GM23338 (cell line): ENCODE results near the gene KCNMB4. TPM values are rescaled to one million over a fixed set of nuclear protein-coding genes. Genes with fewer than 3 reads are reported as not detected.

ENCODE experiments used
- ATAC-seq: fragments of 200-7000 bp; cut with Tn5 transposase; 3 replicates; pipeline ENCODE4 v1.9.1; 2020
- DNase-seq: peaks from one replicate; pipeline ENCODE4 v3.0.0-alpha.2; 2015; ENCODE audit warnings: low spot score
- H2AFZ ChIP-seq: fragments of 200-600 bp; sonication (generic); 2 replicates; pipeline ENCODE4 v1.8.0; 2016; ENCODE audit warnings: antibody characterized with exemption, mild to moderate bottlenecking, moderate library complexity
- H3F3A ChIP-seq: fragments of 200-600 bp; sonication (generic); replicated peaks from 2 replicates; pipeline ENCODE4 v1.8.0; 2017; ENCODE audit warnings: antibody characterized with exemption, mixed run types, low read depth
- H3K27ac ChIP-seq: fragments of 200-600 bp; sonication (generic); 2 replicates; pipeline ENCODE4 v1.6.1; 2016; ENCODE audit warnings: low read depth
- H3K27me3 ChIP-seq: fragments of 200-600 bp; sonication (generic); 2 replicates; pipeline ENCODE4 v1.8.0; 2016; ENCODE audit warnings: mild to moderate bottlenecking, mixed run types, moderate library complexity; ENCODE audit not compliant: insufficient read depth
- H3K36me3 ChIP-seq: fragments of 200-600 bp; sonication (generic); 2 replicates; pipeline ENCODE4 v1.8.0; 2016; ENCODE audit warnings: mild to moderate bottlenecking; ENCODE audit not compliant: insufficient read depth
- H3K4me1 ChIP-seq: fragments of 200-600 bp; sonication (generic); 2 replicates; pipeline ENCODE4 v1.8.0; 2016; ENCODE audit warnings: mild to moderate bottlenecking, moderate library complexity; ENCODE audit not compliant: insufficient read depth
- H3K4me2 ChIP-seq: fragments of 200-600 bp; sonication (generic); 2 replicates; pipeline ENCODE4 v1.7.1; 2017; ENCODE audit warnings: mixed run types
- H3K4me3 ChIP-seq: fragments of 200-600 bp; sonication (generic); 2 replicates; pipeline ENCODE4 v1.6.1; 2016; ENCODE audit warnings: mixed run types
- H3K79me2 ChIP-seq: fragments of 200-600 bp; sonication (generic); replicated peaks from 2 replicates; pipeline ENCODE4 v1.8.0; 2017; ENCODE audit warnings: mild to moderate bottlenecking; ENCODE audit not compliant: insufficient read depth
- H3K9me2 ChIP-seq: fragments of 200-600 bp; sonication (generic); 2 replicates; pipeline ENCODE4 v1.8.0; 2017; ENCODE audit not compliant: insufficient read depth
- H4K20me1 ChIP-seq: fragments of 200-600 bp; sonication (generic); replicated peaks from 2 replicates; pipeline ENCODE4 v1.8.0; 2017; ENCODE audit warnings: mild to moderate bottlenecking; ENCODE audit not compliant: insufficient read depth
- H3K27ac Mint-ChIP-seq: 2 replicates; pipeline ENCODE4 v1.8.0; 2020; ENCODE audit warnings: inconsistent platforms, mild to moderate bottlenecking, moderate library complexity, mixed read lengths
- H3K27me3 Mint-ChIP-seq: 3 replicates; pipeline ENCODE4 v1.8.0; 2022; ENCODE audit warnings: low read depth, mild to moderate bottlenecking, moderate library complexity, mixed read lengths, inconsistent platforms; ENCODE audit not compliant: insufficient read depth, poor library complexity
- H3K36me3 Mint-ChIP-seq: 3 replicates; pipeline ENCODE4 v1.8.0; 2021; ENCODE audit warnings: low read depth, mild to moderate bottlenecking, inconsistent platforms, moderate library complexity, mixed read lengths
- H3K4me1 Mint-ChIP-seq: 3 replicates; pipeline ENCODE4 v1.8.0; 2020; ENCODE audit warnings: mild to moderate bottlenecking, inconsistent platforms, mixed read lengths
- H3K4me3 Mint-ChIP-seq: 3 replicates; pipeline ENCODE4 v1.8.0; 2021; ENCODE audit warnings: moderate library complexity, mild to moderate bottlenecking, inconsistent platforms, mixed read lengths
- H3K9me3 Mint-ChIP-seq: 3 replicates; pipeline ENCODE4 v1.8.0; 2020; ENCODE audit warnings: moderate library complexity, mild to moderate bottlenecking, inconsistent platforms, mixed read lengths
- CREB1 ChIP-seq: fragments of 250-450 bp; sonication (Bioruptor Pico); IDR thresholded peaks from 2 replicates; pipeline ENCODE4 v1.5.0; 2020; ENCODE audit warnings: low read depth, mild to moderate bottlenecking, moderate library complexity
- CTCF ChIP-seq, 2 experiments: fragments of 200-600 bp in 1 of 2; sonication (generic) in 1 of 2; conservative IDR thresholded peaks; 2 replicates each; pipeline versions ENCODE4 v1.5.1 to v1.6.1; 2016 to 2017; ENCODE audit warnings: antibody characterized with exemption in 2 of 2, low read depth in 2 of 2, mild to moderate bottlenecking in 2 of 2, moderate library complexity in 1 of 2
- EZH2phosphoT487 ChIP-seq: fragments of 200-600 bp; sonication (generic); IDR thresholded peaks from one replicate; pipeline ENCODE4 v1.8.1; 2018; ENCODE audit warnings: antibody characterized with exemption; ENCODE audit not compliant: unreplicated experiment
- JUNB ChIP-seq: IDR thresholded peaks from one replicate; pipeline ENCODE4 v1.6.1; 2016; ENCODE audit warnings: antibody characterized with exemption; ENCODE audit not compliant: unreplicated experiment
- NANOG ChIP-seq: IDR thresholded peaks from 2 replicates; pipeline ENCODE4 v1.6.1; 2016; ENCODE audit warnings: antibody characterized with exemption, borderline replicate concordance
- POLR2AphosphoS5 ChIP-seq: IDR thresholded peaks from 2 replicates; pipeline ENCODE4 v1.6.1; 2016; ENCODE audit warnings: antibody characterized with exemption, low read depth
- STAT1 ChIP-seq: IDR thresholded peaks from one replicate; pipeline ENCODE4 v1.6.1; 2016; ENCODE audit warnings: antibody characterized with exemption; ENCODE audit not compliant: unreplicated experiment
- ZNF114 ChIP-seq: fragments of 250-450 bp; sonication (Bioruptor Pico); IDR thresholded peaks from 2 replicates; pipeline ENCODE4 v1.5.0; 2020; ENCODE audit warnings: mild to moderate bottlenecking, moderate library complexity
- ZNF331 ChIP-seq: fragments of 250-450 bp; sonication (Bioruptor Pico); IDR thresholded peaks from 2 replicates; pipeline ENCODE4 v1.5.0; 2020; ENCODE audit warnings: low read depth, mild to moderate bottlenecking, moderate library complexity
- polyA plus RNA-seq: library from polyadenylated mRNA; unstranded; fragments of >200 nt; fragmentation: Nextera tagmentation; extraction: Ambion mirVana; gene quantifications from 2 replicates; pipeline ENCODE4 v1.2.1, GENCODE V29; 2016
- total RNA-seq: library from RNA; depleted of rRNA; stranded (reverse); fragments of >200 nt; shearing (Covaris generic); gene quantifications from 2 replicates; pipeline ENCODE4 v1.2.3, GENCODE V29; 2014
- TF ChIP-seq, protein P1 (sequence below): fragments of 250-450 bp; sonication (Bioruptor Pico); IDR thresholded peaks from 2 replicates; pipeline ENCODE4 v1.5.0; 2020; ENCODE audit warnings: mild to moderate bottlenecking, moderate library complexity
- TF ChIP-seq, protein P2 (sequence below): IDR thresholded peaks from one replicate; pipeline ENCODE4 v1.6.1; 2018; ENCODE audit warnings: antibody characterized with exemption; ENCODE audit not compliant: unreplicated experiment
- TF ChIP-seq, protein P3 (sequence below): IDR thresholded peaks from 2 replicates; pipeline ENCODE4 v1.6.1; 2016; ENCODE audit warnings: antibody characterized with exemption

KCNMB4 gene
- total and polyA plus RNA-seq, 2 experiments from 2014 or later: 9.4 to 14.7 TPM

- no peaks in the 10 kb centered on the region for H3K36me3 ChIP-seq
- peaks cover 53% of the 10 kb centered on the region for H3K79me2 ChIP-seq
- H3F3A ChIP-seq: no peaks in the 10 kb centered on the region
- H3K9me2 ChIP-seq: no peaks in the 10 kb centered on the region
- Mint-ChIP-seq H3K27me3 (no peaks in the 10 kb centered on the region), H3K4me1 (peaks cover 5% of the 10 kb centered on the region; the same call in 2 of the 3 replicates), H3K4me3 (no peak overlapping the region), H3K36me3 (peaks cover 21% of the 10 kb centered on the region), H3K9me3 (0 out of 3 replicates have a peak, but pooled peaks cover under 1% of the 10 kb centered on the region), H3K27ac (no peak overlapping the region)
- no peak overlapping the region for H3K4me2 ChIP-seq
- peaks cover 14% of the 10 kb centered on the region for H3K4me1 ChIP-seq
- no peak for DNase-seq
- H4K20me1 ChIP-seq: peaks cover 3% of the 10 kb centered on the region; the same call in 1 of the 2 replicates
- no peak overlapping the region for H2AFZ ChIP-seq
- no peak for ATAC-seq
- H3K27ac ChIP-seq: no peak overlapping the region
- TF ChIP-seq, protein P1, sequence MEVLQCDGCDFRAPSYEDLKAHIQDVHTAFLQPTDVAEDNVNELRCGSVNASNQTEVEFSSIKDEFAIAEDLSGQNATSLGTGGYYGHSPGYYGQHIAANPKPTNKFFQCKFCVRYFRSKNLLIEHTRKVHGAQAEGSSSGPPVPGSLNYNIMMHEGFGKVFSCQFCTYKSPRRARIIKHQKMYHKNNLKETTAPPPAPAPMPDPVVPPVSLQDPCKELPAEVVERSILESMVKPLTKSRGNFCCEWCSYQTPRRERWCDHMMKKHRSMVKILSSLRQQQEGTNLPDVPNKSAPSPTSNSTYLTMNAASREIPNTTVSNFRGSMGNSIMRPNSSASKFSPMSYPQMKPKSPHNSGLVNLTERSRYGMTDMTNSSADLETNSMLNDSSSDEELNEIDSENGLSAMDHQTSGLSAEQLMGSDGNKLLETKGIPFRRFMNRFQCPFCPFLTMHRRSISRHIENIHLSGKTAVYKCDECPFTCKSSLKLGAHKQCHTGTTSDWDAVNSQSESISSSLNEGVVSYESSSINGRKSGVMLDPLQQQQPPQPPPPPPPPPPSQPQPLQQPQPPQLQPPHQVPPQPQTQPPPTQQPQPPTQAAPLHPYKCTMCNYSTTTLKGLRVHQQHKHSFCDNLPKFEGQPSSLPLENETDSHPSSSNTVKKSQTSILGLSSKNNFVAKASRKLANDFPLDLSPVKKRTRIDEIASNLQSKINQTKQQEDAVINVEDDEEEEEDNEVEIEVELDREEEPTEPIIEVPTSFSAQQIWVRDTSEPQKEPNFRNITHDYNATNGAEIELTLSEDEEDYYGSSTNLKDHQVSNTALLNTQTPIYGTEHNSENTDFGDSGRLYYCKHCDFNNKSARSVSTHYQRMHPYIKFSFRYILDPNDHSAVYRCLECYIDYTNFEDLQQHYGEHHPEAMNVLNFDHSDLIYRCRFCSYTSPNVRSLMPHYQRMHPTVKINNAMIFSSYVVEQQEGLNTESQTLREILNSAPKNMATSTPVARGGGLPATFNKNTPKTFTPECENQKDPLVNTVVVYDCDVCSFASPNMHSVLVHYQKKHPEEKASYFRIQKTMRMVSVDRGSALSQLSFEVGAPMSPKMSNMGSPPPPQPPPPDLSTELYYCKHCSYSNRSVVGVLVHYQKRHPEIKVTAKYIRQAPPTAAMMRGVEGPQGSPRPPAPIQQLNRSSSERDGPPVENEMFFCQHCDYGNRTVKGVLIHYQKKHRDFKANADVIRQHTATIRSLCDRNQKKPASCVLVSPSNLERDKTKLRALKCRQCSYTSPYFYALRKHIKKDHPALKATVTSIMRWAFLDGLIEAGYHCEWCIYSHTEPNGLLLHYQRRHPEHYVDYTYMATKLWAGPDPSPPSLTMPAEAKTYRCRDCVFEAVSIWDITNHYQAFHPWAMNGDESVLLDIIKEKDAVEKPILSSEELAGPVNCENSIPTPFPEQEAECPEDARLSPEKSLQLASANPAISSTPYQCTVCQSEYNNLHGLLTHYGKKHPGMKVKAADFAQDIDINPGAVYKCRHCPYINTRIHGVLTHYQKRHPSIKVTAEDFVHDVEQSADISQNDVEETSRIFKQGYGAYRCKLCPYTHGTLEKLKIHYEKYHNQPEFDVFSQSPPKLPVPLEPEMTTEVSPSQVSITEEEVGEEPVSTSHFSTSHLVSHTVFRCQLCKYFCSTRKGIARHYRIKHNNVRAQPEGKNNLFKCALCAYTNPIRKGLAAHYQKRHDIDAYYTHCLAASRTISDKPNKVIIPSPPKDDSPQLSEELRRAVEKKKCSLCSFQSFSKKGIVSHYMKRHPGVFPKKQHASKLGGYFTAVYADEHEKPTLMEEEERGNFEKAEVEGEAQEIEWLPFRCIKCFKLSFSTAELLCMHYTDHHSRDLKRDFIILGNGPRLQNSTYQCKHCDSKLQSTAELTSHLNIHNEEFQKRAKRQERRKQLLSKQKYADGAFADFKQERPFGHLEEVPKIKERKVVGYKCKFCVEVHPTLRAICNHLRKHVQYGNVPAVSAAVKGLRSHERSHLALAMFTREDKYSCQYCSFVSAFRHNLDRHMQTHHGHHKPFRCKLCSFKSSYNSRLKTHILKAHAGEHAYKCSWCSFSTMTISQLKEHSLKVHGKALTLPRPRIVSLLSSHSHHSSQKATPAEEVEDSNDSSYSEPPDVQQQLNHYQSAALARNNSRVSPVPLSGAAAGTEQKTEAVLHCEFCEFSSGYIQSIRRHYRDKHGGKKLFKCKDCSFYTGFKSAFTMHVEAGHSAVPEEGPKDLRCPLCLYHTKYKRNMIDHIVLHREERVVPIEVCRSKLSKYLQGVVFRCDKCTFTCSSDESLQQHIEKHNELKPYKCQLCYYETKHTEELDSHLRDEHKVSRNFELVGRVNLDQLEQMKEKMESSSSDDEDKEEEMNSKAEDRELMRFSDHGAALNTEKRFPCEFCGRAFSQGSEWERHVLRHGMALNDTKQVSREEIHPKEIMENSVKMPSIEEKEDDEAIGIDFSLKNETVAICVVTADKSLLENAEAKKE (CRISPR knock-in tag): no peak
- TF ChIP-seq CTCF (conservative IDR thresholded peaks at IDR 0.05; ENCODE audit: low read depth in 2 of 2) (no peak), JUNB (no peak), EZH2phosphoT487 (no peak), POLR2AphosphoS5 (no peak), ZNF331 (no peak), ZNF114 (CRISPR knock-in tag) (no peak), NANOG (no peak), STAT1 (no peak), CREB1 (no peak)
- TF ChIP-seq, protein P2, sequence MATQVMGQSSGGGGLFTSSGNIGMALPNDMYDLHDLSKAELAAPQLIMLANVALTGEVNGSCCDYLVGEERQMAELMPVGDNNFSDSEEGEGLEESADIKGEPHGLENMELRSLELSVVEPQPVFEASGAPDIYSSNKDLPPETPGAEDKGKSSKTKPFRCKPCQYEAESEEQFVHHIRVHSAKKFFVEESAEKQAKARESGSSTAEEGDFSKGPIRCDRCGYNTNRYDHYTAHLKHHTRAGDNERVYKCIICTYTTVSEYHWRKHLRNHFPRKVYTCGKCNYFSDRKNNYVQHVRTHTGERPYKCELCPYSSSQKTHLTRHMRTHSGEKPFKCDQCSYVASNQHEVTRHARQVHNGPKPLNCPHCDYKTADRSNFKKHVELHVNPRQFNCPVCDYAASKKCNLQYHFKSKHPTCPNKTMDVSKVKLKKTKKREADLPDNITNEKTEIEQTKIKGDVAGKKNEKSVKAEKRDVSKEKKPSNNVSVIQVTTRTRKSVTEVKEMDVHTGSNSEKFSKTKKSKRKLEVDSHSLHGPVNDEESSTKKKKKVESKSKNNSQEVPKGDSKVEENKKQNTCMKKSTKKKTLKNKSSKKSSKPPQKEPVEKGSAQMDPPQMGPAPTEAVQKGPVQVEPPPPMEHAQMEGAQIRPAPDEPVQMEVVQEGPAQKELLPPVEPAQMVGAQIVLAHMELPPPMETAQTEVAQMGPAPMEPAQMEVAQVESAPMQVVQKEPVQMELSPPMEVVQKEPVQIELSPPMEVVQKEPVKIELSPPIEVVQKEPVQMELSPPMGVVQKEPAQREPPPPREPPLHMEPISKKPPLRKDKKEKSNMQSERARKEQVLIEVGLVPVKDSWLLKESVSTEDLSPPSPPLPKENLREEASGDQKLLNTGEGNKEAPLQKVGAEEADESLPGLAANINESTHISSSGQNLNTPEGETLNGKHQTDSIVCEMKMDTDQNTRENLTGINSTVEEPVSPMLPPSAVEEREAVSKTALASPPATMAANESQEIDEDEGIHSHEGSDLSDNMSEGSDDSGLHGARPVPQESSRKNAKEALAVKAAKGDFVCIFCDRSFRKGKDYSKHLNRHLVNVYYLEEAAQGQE: no peak
- TF ChIP-seq, protein P3, sequence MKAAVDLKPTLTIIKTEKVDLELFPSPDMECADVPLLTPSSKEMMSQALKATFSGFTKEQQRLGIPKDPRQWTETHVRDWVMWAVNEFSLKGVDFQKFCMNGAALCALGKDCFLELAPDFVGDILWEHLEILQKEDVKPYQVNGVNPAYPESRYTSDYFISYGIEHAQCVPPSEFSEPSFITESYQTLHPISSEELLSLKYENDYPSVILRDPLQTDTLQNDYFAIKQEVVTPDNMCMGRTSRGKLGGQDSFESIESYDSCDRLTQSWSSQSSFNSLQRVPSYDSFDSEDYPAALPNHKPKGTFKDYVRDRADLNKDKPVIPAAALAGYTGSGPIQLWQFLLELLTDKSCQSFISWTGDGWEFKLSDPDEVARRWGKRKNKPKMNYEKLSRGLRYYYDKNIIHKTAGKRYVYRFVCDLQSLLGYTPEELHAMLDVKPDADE: no peak
- H3K27me3 ChIP-seq: peaks cover 4% of the 10 kb centered on the region
- no peak overlapping the region for H3K4me3 ChIP-seq
Measured at GRCh38 chr12:70372881-70373280, 6.8 kb downstream of the KCNMB4 start.
